Choroid plexus epithelial cell (primary cell): ENCODE measurements around the gene ZFYVE28.
A peak's percentile ranks its signal among the peaks of the same experiment; 100 is the strongest.

Experiments used
- DNase-seq: peaks from one replicate; pipeline ENCODE4 v3.0.0-alpha.2; 2010; ENCODE audit warnings: low read depth
- H3K4me3 ChIP-seq: 2 replicates; pipeline ENCODE4 v1.5.1; 2011; ENCODE audit warnings: low read depth, mild to moderate bottlenecking, control low read depth, low read length, moderate library complexity
- CTCF ChIP-seq: conservative IDR thresholded peaks from 2 replicates; pipeline ENCODE4 v1.5.1; 2011; ENCODE audit warnings: low read depth, mild to moderate bottlenecking, control low read depth, inconsistent platforms, low read length, moderate library complexity

The ZFYVE28 gene

GRCh38 chr4:2418650-2419571, 466 bp upstream of the ZFYVE28 start, which contains the start of gene CFAP99:
Gene CFAP99 (plus strand): TSS chr4:2418955.
- peak within 1 kb of the TSS; percentile 58 for H3K4me3 ChIP-seq
- TF ChIP-seq CTCF = no peak
- peak; percentile 92 for DNase-seq

- no peak for DNase-seq
- peak overlapping the region; percentile 54 for H3K4me3 ChIP-seq
- no peak for TF ChIP-seq CTCF
Observed at GRCh38 chr4:2417226-2417764, 1.1 kb downstream of the ZFYVE28 start.

- TF ChIP-seq CTCF = no peak
- DNase-seq = no peak
- peak overlapping the region; percentile 28 for H3K4me3 ChIP-seq
Observed at GRCh38 chr4:2416564-2417225, 1.8 kb downstream of the ZFYVE28 start.

- no peak for TF ChIP-seq CTCF
Observed at GRCh38 chr4:2415881-2416563, 2.4 kb downstream of the ZFYVE28 start.

GRCh38 chr4:2415213-2415612, 3.2 kb downstream of the ZFYVE28 start:
- no peak for DNase-seq
- no peak overlapping the region for H3K4me3 ChIP-seq
- TF ChIP-seq CTCF = no peak

More at GRCh38 chr4:2415881-2416563, 2.4 kb downstream of the ZFYVE28 start:
- no peak for DNase-seq
- H3K4me3 ChIP-seq = no peak overlapping the region

- TF ChIP-seq CTCF = no peak
- no peak for DNase-seq
- no peak overlapping the region for H3K4me3 ChIP-seq
Observed at GRCh38 chr4:2413821-2414610, 4.4 kb downstream of the ZFYVE28 start.
